GM21528 (cell line): ENCODE results near the gene ABLIM3.

Experiments
- ATAC-seq: cut with Tn5 transposase; IDR thresholded peaks from one replicate; pipeline ENCODE4 v1.9.1; 2021; ENCODE audit warnings: mild to moderate bottlenecking, moderate library complexity; ENCODE audit not compliant: unreplicated experiment, low FRiP score

Gene ABLIM3

DNA sequence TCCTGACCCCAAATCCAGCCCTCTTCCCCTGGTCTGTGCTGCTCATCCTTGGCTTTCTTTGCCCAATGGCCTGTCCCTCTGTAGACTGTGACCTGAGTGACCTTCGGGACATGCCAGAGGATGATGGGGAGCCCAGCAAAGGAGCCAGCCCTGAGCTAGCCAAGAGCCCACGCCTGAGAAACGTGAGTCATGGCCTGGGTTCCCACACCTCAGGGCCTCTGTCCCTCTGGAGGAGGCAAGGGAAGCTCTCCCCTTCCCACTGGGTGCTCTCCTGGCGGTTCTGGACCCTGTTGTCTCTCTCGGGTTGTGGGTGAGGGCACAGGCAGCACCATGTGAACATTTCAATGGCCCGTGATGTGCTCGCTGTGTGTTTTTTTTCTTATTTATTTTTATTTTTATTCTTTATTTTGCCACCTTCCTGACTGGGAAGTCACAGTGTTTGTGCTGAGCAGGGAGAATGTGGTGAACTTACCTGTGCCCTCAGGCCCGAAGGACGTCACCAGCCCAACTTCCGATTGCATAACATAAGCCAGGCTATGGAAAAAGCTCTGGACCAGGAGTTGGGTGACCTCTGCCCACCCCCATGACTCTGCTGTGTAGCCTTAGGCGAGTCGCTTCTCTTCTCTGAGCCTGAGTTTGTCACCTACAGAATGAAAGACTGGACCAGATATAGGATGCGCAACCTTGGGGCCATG, 159.9 kb downstream of the ABLIM3 start:
- ATAC-seq: no peak

- no peak for ATAC-seq
Observed at GRCh38 chr5:149301744-149302380, 160.6 kb downstream of the ABLIM3 start.

GRCh38 chr5:149302641-149303040, 161.3 kb downstream of the ABLIM3 start:
- no peak for ATAC-seq

GRCh38 chr5:149303210-149303609, 161.9 kb downstream of the ABLIM3 start:
- no peak for ATAC-seq

- no peak for ATAC-seq
Observed at GRCh38 chr5:149304195-149305078, 163.1 kb downstream of the ABLIM3 start.

DNA sequence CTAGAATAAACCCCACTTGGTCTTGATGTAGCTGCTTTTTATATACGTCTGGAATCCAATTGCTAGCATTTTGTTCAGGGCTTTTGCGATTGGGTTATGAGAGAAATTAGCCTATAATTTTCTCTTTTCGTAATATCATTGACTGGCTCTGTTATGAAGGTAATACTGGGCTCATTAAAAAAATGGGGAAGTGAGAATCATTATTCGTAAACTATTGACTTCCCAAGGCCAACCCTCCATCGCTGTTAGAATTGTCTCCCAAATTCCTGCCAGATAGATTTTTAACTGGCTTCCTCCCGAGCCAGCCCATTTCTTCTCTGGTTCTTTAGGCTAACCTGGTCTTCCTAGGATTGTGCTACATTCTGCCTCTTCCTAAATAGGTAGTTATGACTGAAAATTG, 168.1 kb downstream of the ABLIM3 start:
- no peak for ATAC-seq
